Mucosa of descending colon (tissue), 3 donors: ENCODE measurements around the gene UNC13B. TPM values are rescaled to one million over a fixed set of nuclear protein-coding genes. Genes with fewer than 3 reads are reported as not detected.

Experiments used
- ATAC-seq: fragments of 200-7000 bp; cut with Tn5 transposase; one replicate; pipeline ENCODE4 v1.9.1; 2020; ENCODE audit warnings: mild to moderate bottlenecking, moderate library complexity
- DNase-seq, 3 donors: peaks; one replicate each; pipeline ENCODE4 v3.0.0-alpha.2; 2020
- H3K36me3 ChIP-seq: fragments of 200-600 bp; one replicate; pipeline ENCODE4 v1.8.0; 2021; ENCODE audit warnings: low read depth, mild to moderate bottlenecking
- H3K4me1 ChIP-seq: fragments of 200-600 bp; one replicate; pipeline ENCODE4 v1.8.0; 2021; ENCODE audit warnings: low read depth, mild to moderate bottlenecking
- H3K4me3 ChIP-seq: fragments of 200-600 bp; one replicate; pipeline ENCODE4 v1.8.0; 2021; ENCODE audit warnings: mild to moderate bottlenecking
- H3K9me3 ChIP-seq: fragments of 200-600 bp; one replicate; pipeline ENCODE4 v1.8.0; 2021; ENCODE audit warnings: mild to moderate bottlenecking
- CTCF ChIP-seq: fragments of 200-600 bp; IDR thresholded peaks from one replicate; pipeline ENCODE4 v1.8.0; 2022; ENCODE audit warnings: antibody characterized with exemption, mild to moderate bottlenecking
- intact Hi-C, 2 donors: fragments of 100-400 bp; cut with DNase I in 1 of 2; cut with micrococcal nuclease in 1 of 2; formaldehyde crosslinking; loops; one replicate each; pipeline versions ENCODE4 v1.11.0 to v1.11.1; 2022; cut with DNase I, micrococcal nuclease
- total RNA-seq, 3 donors: library from RNA; stranded (reverse); fragmentation: NEBNext Ultra II Directional in 2 of 3; extraction: Animal tissue kit (Norgen Biotek cat#: 25700) in 2 of 3; gene quantifications; one replicate each; pipeline versions ENCODE4 v1.2.1 to v1.2.4, GENCODE V29; 2021 to 2023
- donor health status: DM: no; HTN: no; CAD: no; lungs with moderate emphysema.
- donor health status: DM: no; HTN: no; CAD: no.
- donor health status: DM: no; HTN: yes; CAD: no.

UNC13B gene
- total RNA-seq, 3 donors from 2014 or later = 42.9 to 68.2 (median 50.9) TPM

GRCh38 chr9:35397216-35397698, 235.4 kb downstream of the UNC13B start:
- Histone ChIP-seq H3K36me3 (peaks cover 5% of the 10 kb centered on the region), H3K4me3 (no peak overlapping the region), H3K4me1 (no peaks in the 10 kb centered on the region), H3K9me3 (no peaks in the 10 kb centered on the region)
- no peak for TF ChIP-seq CTCF
- intact Hi-C loops = no loop called here
- ATAC-seq = no peak
- no peak for DNase-seq

GRCh38 chr9:35397923-35398322, 236.1 kb downstream of the UNC13B start:
- Histone ChIP-seq H3K4me3 (no peak overlapping the region), H3K9me3 (no peaks in the 10 kb centered on the region), H3K36me3 (peaks cover 8% of the 10 kb centered on the region), H3K4me1 (no peaks in the 10 kb centered on the region)
- intact Hi-C loops = no loop called here
- ATAC-seq (no peak), DNase-seq (no peak)
- TF ChIP-seq CTCF = no peak

- H3K36me3 ChIP-seq = peaks cover 8% of the 10 kb centered on the region
- DNase-seq = no peak
- intact Hi-C loops = no loop called here
- TF ChIP-seq CTCF = no peak
- no peaks in the 10 kb centered on the region for H3K9me3 ChIP-seq
- H3K4me1 ChIP-seq = no peaks in the 10 kb centered on the region
- ATAC-seq = no peak
- H3K4me3 ChIP-seq = no peak overlapping the region
Measured at GRCh38 chr9:35398651-35399335, 237.0 kb downstream of the UNC13B start.

- Histone ChIP-seq H3K4me3 (no peak overlapping the region), H3K9me3 (no peaks in the 10 kb centered on the region), H3K4me1 (no peaks in the 10 kb centered on the region), H3K36me3 (peaks cover 3% of the 10 kb centered on the region)
- TF ChIP-seq CTCF = no peak
- intact Hi-C loops = no loop called here
- ATAC-seq (no peak), DNase-seq (no peak)
Measured at GRCh38 chr9:35404865-35405264, 243.1 kb downstream of the UNC13B start.

- no peaks in the 10 kb centered on the region for H3K4me1 ChIP-seq
- intact Hi-C loops = no loop called here
- TF ChIP-seq CTCF = no peak
- no peaks in the 10 kb centered on the region for H3K9me3 ChIP-seq
- H3K36me3 ChIP-seq = peaks cover 3% of the 10 kb centered on the region
- ATAC-seq = peak; percentile 85
- no peak overlapping the region for H3K4me3 ChIP-seq
- peak; percentile 63 to 79 (median 75) for DNase-seq
Measured at GRCh38 chr9:35406183-35406959, 244.6 kb downstream of the UNC13B start.
